AG20443 (cell line): ENCODE results near the gene SLC6A19.
"Not testable (repeated sequence)": the region's sequence is repeated elsewhere in the genome, so short reads cannot be mapped to it uniquely, and the experiment has no call there.

Source experiments
- DNase-seq: peaks from one replicate; pipeline ENCODE4 v3.0.0; 2012; ENCODE audit warnings: low spot score, mixed read lengths

SLC6A19 gene

DNA sequence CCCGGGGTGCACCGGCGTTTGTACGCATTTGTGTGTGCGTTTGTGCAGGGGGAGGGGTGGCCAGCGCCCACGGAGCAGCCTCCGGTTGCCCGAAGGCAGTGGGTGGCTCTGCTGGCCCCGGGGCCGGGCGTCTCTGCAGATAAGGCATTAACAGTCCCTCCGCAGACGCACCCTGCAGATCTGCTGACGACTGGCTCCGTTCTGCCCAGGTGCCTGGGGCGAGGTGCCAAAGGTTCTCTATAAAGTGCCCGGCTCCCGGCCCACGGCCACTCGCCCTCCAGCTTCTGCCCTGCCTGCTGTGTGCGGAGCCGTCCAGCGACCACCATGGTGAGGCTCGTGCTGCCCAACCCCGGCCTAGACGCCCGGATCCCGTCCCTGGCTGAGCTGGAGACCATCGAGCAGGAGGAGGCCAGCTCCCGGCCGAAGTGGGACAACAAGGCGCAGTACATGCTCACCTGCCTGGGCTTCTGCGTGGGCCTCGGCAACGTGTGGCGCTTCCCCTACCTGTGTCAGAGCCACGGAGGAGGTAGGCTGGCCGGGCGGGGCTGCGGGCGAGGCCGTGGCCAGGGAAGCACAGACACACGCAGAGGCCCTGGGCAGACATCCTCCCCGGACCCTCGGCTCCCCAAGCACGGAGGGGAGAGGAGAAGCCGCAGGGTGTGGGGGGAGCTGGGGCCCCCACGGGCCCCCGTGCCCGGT, at the start of gene SLC6A19:
SLC6A19 (plus strand) TSS at position 269 of the 699 bp plus-strand sequence; CDS start at position 325, 56 bp downstream.
- DNase-seq = no peak

DNA sequence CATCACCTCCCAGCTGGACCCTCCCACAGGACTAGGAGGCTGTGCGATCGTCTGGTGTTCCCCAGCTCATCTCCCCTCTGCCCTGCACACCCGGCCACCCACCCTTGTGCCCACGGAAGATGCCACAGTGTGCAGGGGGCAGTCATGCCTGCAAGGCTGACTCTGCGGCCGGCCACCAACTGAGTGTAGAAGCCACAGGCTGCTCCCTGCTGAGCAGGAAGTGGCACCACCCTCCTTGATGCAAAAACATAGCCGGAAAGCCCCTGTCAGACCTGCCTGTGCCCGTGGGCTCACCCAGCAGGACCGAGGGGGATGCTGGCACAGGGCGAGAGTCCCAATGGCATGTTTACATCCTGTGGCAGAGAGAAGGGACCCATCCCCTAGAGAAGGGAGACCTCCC, 49.2 kb upstream of the SLC6A19 start:
- no peak for DNase-seq

GRCh38 chr5:1152771-1153282, 48.6 kb upstream of the SLC6A19 start:
- no peak for DNase-seq

DNA sequence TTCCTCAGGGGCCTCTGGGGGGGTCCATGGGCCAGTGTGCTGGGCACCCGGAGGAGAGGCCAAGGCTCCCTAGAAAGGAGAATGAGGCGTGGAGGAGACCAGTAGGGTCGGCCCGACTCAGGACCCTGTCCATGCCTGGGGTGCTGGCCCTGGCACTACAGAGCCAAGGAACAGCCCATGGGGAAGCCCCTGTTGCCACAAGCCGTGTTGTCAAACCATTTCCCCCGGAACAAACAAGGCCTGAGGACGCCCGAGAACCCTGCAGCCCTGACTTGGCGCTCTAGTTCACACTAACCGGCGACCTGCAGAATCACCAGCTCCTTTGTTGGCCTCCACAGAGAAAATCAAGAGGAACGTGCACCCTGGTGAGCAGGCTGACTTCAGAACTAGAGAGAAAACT, 48.0 kb upstream of the SLC6A19 start:
- DNase-seq = no peak

DNA sequence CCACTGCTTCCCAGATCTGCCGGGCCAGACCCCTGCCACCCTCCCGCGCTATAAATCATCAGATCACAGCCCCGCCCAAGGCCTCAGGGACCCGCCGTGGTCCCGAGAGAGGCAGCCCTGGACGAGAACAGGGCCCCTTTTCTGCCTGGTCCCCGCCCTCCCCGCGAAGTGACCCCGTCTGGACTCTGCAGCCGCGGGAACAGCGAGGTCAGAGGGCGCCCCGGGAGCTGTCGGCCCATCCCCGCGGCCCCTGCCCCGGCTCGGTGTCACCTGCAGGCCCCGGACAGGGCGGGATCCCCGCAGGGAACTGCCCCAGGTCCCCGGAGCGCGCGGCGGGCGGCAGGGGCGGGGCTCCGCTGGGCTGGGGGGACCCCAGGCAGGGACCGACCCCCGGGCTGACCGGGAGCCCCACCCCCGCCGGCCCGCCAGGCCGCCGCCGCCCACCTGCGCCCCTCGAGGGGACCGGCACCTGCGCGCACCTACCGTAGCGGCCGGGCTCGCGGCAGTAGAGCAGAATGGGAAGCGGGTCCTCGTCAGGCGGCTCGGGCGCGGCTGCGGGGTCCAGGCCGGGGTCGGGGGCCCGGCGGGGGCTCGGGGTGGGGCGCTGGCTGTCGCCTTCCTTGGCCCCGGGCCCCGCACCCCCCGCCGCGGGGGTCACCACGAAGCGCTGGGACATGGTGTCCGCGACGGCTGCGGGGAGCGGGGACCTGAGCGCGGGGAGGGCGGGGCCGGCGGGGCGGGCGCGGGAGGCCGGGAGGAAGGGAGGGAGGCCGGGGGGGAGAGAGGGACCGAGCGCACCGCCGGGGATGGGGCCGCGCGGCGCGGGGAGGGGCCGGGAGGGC, 46.0 kb upstream of the SLC6A19 start:
- DNase-seq = no peak

- no peak for DNase-seq
These were observed 45.2 kb upstream of the SLC6A19 start for GRCh38 chr5:1156033-1156753.

GRCh38 chr5:1156754-1157460, 44.5 kb upstream of the SLC6A19 start:
- DNase-seq = no peak

DNA sequence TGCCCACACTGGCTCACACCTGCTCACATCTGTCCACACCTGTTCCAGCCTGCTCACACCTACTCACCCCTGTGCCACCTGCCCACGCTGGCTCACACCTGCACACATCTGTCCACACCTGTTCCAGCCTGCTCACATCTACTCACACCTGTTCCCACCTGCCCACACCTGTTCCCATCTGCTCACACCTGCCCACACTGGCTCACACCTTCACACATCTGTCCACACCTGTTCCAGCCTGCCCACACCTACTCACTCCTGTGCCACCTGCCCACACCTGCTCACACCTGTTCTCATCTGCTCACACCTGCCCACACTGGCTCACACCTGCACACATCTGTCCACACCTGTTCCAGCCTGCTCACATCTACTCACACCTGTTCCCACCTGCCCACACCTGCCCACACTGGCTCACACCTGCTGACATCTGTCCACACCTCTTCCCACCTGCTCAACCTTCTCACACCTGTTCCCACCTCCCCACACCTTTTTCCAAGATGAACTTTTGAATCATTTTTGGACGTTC, 43.9 kb upstream of the SLC6A19 start:
- not testable (repeated sequence) for DNase-seq

DNA sequence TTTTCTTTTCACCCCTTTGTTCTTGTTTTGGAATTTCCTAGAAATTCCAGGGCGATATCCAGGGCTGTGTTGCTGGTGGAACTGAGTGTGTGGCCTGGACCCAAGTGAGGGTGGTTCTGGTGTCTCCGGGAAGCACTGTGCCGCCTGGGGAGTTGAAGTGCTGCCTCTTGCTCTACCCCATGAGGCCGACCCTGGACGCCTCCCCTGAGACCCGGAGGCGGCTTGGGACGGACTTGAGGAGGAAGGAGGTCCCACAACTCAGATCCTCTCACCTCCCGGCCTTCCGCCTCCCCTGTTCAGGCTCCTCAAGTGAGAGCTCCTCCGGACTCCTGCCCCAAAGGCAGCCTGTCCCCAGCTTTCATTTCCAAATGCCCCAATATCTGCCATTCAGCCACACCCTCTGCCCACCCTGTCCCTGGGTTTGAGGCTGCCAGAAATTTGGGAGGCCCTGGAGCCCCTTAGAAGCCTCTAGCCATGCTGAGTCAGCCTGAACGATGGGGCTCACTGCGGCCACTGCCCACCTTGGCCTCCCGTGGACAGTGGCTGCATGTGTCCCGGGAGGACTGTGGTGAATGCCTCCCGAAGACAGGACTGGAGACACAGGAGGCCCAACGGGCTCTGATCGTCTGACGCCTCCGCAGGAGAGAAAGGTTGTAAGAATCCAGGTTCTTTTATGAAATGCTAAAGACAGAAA, 42.6 kb upstream of the SLC6A19 start:
- DNase-seq = no peak

DNA sequence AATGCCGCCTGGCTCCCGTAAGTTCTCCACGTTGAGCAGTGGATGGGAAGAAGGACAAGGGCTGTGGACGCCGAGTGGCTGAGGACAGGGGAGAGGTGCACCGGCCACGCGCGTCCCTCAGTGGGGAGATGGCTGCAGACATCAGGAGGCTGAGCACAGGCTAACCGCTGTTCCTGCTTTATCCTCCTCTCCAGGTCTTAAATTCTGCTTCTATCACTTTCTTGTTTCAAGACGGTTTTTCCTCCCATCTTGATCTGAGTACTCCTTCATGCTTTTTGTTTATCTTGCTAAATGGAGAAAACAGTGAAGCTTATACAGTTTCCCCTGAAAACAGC, 42.1 kb upstream of the SLC6A19 start:
- DNase-seq = no peak

DNA sequence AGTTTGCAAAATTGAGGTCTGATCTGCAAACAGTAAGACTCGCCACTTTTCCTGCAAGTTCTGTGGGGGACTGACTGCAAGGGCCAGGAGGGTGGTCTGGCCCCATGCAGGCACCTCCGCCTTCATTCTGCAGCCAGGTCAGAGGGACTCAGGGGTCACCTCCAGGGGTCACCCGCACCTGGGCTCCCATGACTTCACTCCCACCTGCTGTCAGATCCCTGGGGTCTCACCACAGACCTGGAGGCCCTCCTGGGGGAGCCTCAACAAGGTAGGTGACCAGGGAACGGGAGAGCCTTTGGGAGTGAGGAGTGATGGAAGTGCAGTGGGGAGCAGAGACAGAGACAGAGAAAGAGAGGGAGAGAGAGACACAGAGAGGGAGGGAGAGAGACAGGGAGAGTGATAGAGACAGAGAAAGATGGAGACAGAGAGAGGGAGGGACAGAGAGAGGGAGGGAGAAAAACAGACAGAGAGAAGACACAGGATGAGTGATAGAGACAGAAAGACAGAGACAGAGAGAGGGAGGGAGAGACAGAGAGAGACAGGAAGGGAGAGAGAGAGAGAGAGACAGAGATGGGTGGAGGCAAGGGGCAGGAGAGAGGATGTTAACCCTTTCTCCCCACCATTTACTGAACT, 41.5 kb upstream of the SLC6A19 start:
- no peak for DNase-seq

DNA sequence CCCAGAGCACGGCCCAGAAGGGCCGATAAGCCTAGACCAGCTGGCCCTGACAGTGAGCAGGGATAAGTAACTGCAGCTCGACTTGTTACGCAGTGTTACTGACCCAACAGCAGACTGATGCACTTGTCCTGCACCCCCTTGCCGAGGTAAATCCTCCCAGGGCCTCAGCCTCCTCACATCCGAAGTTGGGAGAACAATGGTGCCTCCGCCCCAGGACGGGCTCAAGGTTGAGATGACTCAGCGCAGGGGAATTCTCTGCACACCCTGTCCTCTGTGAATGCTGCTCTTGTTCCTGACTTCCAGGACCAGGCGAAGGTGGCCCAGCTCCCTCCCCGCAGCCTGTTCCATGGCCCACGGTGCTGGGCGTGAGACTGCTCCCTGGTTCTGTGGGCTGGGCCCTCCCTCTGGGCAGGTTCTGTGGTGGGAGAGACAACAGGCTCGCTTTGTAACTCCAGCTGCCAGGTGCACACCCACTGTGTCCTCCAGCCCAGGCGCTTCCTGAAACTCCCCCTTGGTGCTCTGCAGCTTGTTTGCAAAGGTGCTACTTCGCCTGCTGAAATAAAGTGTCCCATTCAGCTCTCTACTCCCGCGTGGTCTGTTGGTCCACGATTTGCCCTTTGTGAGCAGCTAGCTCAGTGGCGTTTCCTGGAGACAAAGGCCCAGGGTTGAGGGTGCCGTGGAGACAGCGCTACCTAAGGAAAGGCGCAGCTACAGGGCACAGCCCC, 40.1 kb upstream of the SLC6A19 start:
- DNase-seq = no peak

DNA sequence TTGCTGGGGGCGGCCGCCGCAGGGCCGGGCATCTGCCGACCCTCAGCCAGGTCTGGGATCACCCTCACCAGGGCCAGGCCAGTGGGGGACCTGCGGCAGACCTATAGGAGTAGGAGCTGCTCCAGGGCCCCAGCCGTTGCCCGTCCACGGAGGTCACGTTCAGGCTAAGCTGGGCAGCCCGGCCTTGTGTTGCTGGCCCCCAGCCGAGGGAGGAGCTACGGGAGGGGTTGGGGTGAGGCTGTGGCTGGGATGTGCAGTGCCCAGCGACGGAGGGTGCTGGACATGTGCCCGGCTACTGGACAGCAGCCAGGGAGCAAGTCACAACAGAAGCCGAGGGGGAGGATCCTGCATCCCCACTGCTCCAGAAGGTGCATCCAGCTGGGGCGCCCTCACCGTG, 39.6 kb upstream of the SLC6A19 start:
- no peak for DNase-seq

- no peak for DNase-seq
These were observed 39.1 kb upstream of the SLC6A19 start for GRCh38 chr5:1162276-1162675.

- no peak for DNase-seq
These were observed 38.6 kb upstream of the SLC6A19 start for GRCh38 chr5:1162751-1163150.

DNA sequence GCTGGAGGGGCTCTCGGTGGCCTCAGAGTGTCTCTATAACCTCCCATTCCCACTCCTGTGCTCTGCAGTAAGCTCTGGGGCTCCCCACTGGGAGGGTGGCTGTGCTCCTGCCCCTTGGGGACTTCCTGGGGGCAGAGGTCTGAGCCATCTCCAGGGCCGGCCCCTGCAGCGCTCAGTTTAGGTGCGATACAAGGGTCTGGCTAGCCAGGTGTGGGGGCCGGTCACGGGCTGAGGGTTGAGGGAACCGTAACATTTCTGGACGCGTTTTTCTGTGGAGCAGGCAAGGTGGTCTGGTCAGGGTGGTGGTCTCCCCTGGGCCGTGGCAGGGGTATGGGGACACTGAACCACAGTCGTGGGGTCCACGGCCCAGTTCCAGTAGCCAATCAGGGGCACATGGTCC, 38.0 kb upstream of the SLC6A19 start:
- DNase-seq = no peak

DNA sequence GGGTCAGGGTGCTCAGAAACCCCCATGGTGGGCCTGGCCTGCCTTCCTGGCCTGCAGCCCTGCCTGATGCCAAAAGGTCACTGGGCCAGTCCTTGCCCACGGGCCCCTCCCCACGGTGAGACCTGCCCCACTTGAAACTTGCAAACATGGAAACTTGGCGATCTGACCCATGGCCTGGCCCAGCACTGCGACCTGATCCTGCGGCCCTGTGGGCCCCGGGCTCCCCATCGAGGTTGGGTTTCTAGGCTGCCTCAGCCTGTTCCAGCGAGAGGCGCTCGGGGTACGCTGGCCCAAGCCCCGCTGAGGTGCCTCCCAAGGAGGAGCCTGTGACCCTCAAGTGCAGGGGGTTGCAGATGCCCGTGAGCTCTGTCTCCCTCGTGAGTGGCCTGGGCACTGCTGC, 37.5 kb upstream of the SLC6A19 start:
- DNase-seq = no peak

DNA sequence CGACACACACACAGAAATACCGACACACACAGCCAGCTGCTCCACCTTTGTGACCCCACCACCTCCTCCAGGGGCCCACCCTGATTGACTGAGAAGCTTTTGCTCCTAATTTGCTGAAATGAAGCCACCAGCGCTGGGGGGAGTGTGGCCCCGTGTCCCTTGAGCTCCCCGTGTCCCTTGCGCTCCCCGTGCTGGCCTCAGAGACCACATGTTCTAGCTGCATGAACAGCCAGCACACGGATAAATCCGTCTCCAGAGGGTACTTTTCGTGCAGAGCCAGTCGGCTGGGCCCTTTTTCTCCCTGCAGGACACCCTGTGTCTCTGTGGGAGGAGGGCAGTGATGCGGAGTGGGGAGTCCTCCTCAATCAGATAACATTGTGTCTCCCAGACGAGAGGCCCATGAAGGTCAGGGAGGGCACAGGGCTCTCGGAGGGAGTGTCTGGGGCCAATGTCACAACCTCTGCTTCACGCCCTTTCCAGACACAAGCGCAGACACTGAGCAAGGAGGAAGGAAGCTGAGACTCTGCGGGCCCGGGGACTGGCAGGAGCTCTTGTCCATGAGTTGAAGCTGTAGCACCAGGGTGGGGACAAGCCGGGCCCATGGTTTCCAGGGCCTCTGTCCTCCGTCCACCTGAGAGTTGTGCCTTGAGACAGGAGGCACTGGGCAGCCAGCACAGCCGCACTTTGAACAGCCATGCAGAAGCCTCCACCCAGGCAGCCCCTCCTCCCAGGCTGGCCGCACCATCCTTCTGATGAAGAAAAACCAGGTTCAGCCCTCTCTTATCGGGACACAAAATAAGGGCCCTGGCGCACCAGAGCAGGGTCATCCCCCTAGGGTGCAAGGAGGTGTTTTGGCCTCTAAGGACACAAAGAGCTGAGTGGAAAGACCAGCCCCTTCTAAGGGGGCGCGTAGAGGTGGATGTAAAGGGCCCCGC, 36.4 kb upstream of the SLC6A19 start:
- no peak for DNase-seq

DNA sequence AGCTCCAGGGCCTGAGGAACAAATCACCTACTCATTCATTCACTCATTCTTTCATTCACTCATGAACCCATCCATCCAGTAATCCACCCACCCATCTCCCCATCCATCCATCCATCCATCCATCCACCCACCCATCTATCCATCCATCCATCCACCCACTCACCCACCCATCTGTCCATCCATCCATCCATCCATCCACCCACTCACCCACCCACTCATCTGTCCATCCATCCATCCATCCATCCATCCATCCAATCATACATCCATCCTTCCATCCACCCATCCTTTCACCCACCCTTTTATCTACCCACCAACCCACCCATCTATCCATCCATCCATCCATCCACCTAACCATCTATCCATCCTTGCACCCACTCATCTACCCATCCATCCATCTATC, 35.5 kb upstream of the SLC6A19 start:
- DNase-seq = no peak
